H1 (cell line): ENCODE data around the gene LHFPL6. TPM values are rescaled to one million over a fixed set of nuclear protein-coding genes. Genes with fewer than 3 reads are reported as not detected.

ENCODE experiments used
- CTCF ChIA-PET: fragments of 300-600 bp; sonication (Branson Sonifier 250); formaldehyde crosslinking; loops from one replicate; lab custom pipeline; 2021; ENCODE audit not compliant: partially characterized antibody; lab: Charles Lee
- POLR2A ChIA-PET: fragments of 300-600 bp; sonication (Branson Sonifier 250); formaldehyde crosslinking; loops from one replicate; lab custom pipeline; 2021; ENCODE audit warnings: inconsistent platforms; ENCODE audit not compliant: partially characterized antibody; lab: Charles Lee
- DNase-seq, 2 experiments: peaks; one replicate each; pipeline versions ENCODE4 v3.0.0 to v3.0.0-alpha.2; 2010 to 2022; ENCODE audit warnings: low spot score in 2 of 2, low read depth in 1 of 2, mixed read lengths in 1 of 2
- FAIRE-seq: peaks from 2 replicates; lab custom pipeline; 2011; peaks lifted over from hg19 to GRCh38; lab: Jason Lieb, UNC
- H2AFZ ChIP-seq: 2 replicates; pipeline ENCODE4 v1.8.1; 2012; ENCODE audit warnings: low read length, inconsistent platforms
- H2AK5ac ChIP-seq: 2 replicates; pipeline ENCODE4 v1.6.1; 2013; ENCODE audit warnings: low read depth, low read length
- H2BK120ac ChIP-seq: replicated peaks from 2 replicates; pipeline ENCODE3; 2013; ENCODE audit warnings: low read depth, low read length, inconsistent platforms
- H2BK12ac ChIP-seq: 2 replicates; pipeline ENCODE4 v1.6.1; 2013; ENCODE audit warnings: low read depth, low read length
- H2BK15ac ChIP-seq: 2 replicates; pipeline ENCODE4 v1.6.1; 2013; ENCODE audit warnings: low read length
- H2BK20ac ChIP-seq: 2 replicates; pipeline ENCODE4 v1.6.1; 2013; ENCODE audit warnings: low read length
- H2BK5ac ChIP-seq: 2 replicates; pipeline ENCODE4 v1.6.1; 2013; ENCODE audit warnings: low read depth, low read length
- H3K14ac ChIP-seq: 2 replicates; pipeline ENCODE4 v1.6.1; 2013; ENCODE audit warnings: inconsistent platforms; ENCODE audit not compliant: insufficient read length
- H3K18ac ChIP-seq: 2 replicates; pipeline ENCODE4 v1.6.1; 2013; ENCODE audit warnings: low read length; ENCODE audit errors: extremely low read depth
- H3K23ac ChIP-seq: 2 replicates; pipeline ENCODE4 v1.6.1; 2013; ENCODE audit warnings: inconsistent platforms; ENCODE audit not compliant: insufficient read length
- H3K23me2 ChIP-seq: 2 replicates; pipeline ENCODE4 v1.6.1; 2013; ENCODE audit warnings: low read depth, low read length
- H3K27ac ChIP-seq: 2 replicates; pipeline ENCODE4 v1.6.1; 2011; ENCODE audit warnings: low read depth, low read length, inconsistent platforms
- H3K27me3 ChIP-seq, 4 experiments: replicated peaks in 1 of 4; 1 replicate in 1 of 4; 2 replicates in 3 of 4; pipeline versions ENCODE4 v1.6.1 to v1.8.1; 2011 to 2013; ENCODE audit warnings: low read length in 3 of 4, mild to moderate bottlenecking in 3 of 4, inconsistent platforms in 2 of 4, mixed read lengths in 2 of 4, moderate library complexity in 1 of 4; ENCODE audit not compliant: control insufficient read depth in 3 of 4, insufficient read depth in 3 of 4; ENCODE audit errors: extremely low read depth in 1 of 4
- H3K36me3 ChIP-seq, 4 experiments: 2 replicates each; pipeline versions ENCODE4 v1.6.1 to v1.8.1; 2011 to 2013; ENCODE audit warnings: mild to moderate bottlenecking in 4 of 4, low read length in 3 of 4, moderate library complexity in 2 of 4, control low read depth in 1 of 4, inconsistent platforms in 1 of 4; ENCODE audit not compliant: insufficient read depth in 4 of 4, control insufficient read depth in 2 of 4
- H3K4ac ChIP-seq: replicated peaks from 2 replicates; pipeline ENCODE3; 2013; ENCODE audit warnings: low read length, low read depth, mixed read lengths, inconsistent platforms; ENCODE audit not compliant: insufficient read length
- H3K4me1 ChIP-seq, 4 experiments: replicated peaks in 1 of 4; 1 replicate in 1 of 4; 2 replicates in 3 of 4; pipeline versions ENCODE4 v1.6.1 to v1.8.1; 2011 to 2013; ENCODE audit warnings: low read length in 3 of 4, inconsistent platforms in 2 of 4, mixed read lengths in 1 of 4; ENCODE audit not compliant: insufficient read depth in 4 of 4, control insufficient read depth in 3 of 4
- H3K4me2 ChIP-seq, 2 experiments: 2 replicates each; pipeline versions ENCODE4 v1.6.1 to v1.8.1; 2011 to 2013; ENCODE audit warnings: low read depth in 2 of 2, low read length in 2 of 2, control low read depth in 1 of 2, inconsistent platforms in 1 of 2, mild to moderate bottlenecking in 1 of 2; ENCODE audit not compliant: insufficient read depth in 1 of 2
- H3K4me3 ChIP-seq, 4 experiments: fragments of 200-600, 300-600 bp in 1 of 4; sonication (generic), shearing (Covaris generic), sonication (Bioruptor Twin) in 1 of 4; 2 replicates each; pipeline versions ENCODE4 v1.5.1 to v1.8.1; 2011 to 2016; ENCODE audit warnings: low read length in 4 of 4, low read depth in 3 of 4, control low read depth in 2 of 4, inconsistent platforms in 2 of 4, mild to moderate bottlenecking in 2 of 4, mixed read lengths in 1 of 4, moderate library complexity in 1 of 4; ENCODE audit not compliant: insufficient read depth in 2 of 4; ENCODE audit errors: extremely low read depth in 1 of 4
- H3K56ac ChIP-seq: replicated peaks from 2 replicates; pipeline ENCODE3; 2013; ENCODE audit warnings: low read depth, mild to moderate bottlenecking, mixed read lengths, low read length, inconsistent platforms; ENCODE audit not compliant: insufficient read length
- H3K79me1 ChIP-seq: 2 replicates; pipeline ENCODE4 v1.6.1; 2013; ENCODE audit warnings: low read depth, low read length, control low read depth
- H3K79me2 ChIP-seq, 2 experiments: 2 replicates each; pipeline versions ENCODE4 v1.6.1 to v1.8.1; 2012 to 2013; ENCODE audit warnings: low read length in 2 of 2, mild to moderate bottlenecking in 2 of 2, inconsistent platforms in 1 of 2; ENCODE audit not compliant: insufficient read depth in 2 of 2, control insufficient read depth in 1 of 2
- H3K9ac ChIP-seq, 4 experiments: replicated peaks in 1 of 4; 1 replicate in 1 of 4; 2 replicates in 3 of 4; pipeline versions ENCODE4 v1.6.1 to v1.8.1; 2011 to 2013; ENCODE audit warnings: low read depth in 3 of 4, low read length in 3 of 4, control low read depth in 2 of 4, mild to moderate bottlenecking in 2 of 4, moderate library complexity in 2 of 4, inconsistent platforms in 1 of 4; ENCODE audit errors: extremely low read depth in 1 of 4
- H3K9me3 ChIP-seq, 2 experiments: 2 replicates each; pipeline versions ENCODE4 v1.6.1 to v1.8.1; 2012 to 2013; ENCODE audit warnings: mild to moderate bottlenecking in 2 of 2, moderate library complexity in 2 of 2, control low read depth in 1 of 2, inconsistent platforms in 1 of 2, low read depth in 1 of 2, low read length in 1 of 2, mixed read lengths in 1 of 2; ENCODE audit not compliant: insufficient read depth in 2 of 2
- H4K20me1 ChIP-seq, 2 experiments: replicated peaks in 1 of 2; 2 replicates each; pipeline versions ENCODE3 to v1.8.1; 2011 to 2013; ENCODE audit warnings: inconsistent platforms in 2 of 2, low read length in 2 of 2, mild to moderate bottlenecking in 1 of 2; ENCODE audit not compliant: insufficient read depth in 2 of 2, control insufficient read depth in 1 of 2
- H4K5ac ChIP-seq: 2 replicates; pipeline ENCODE4 v1.6.1; 2013; ENCODE audit warnings: low read length, low read depth, mixed read lengths, inconsistent platforms; ENCODE audit not compliant: insufficient read length
- H4K8ac ChIP-seq: 2 replicates; pipeline ENCODE4 v1.8.0; 2013; ENCODE audit warnings: mild to moderate bottlenecking, moderate library complexity, low read length, inconsistent platforms; ENCODE audit not compliant: insufficient read depth; ENCODE audit errors: extremely low read depth
- H4K91ac ChIP-seq: replicated peaks from 2 replicates; pipeline ENCODE3; 2013; ENCODE audit warnings: low read length, mixed read lengths, inconsistent platforms; ENCODE audit not compliant: insufficient read length
- ATF3 ChIP-seq: IDR thresholded peaks from 2 replicates; pipeline ENCODE4 v1.6.1; 2011; ENCODE audit warnings: low read depth, mild to moderate bottlenecking, low read length; ENCODE audit not compliant: insufficient read depth
- CHD1 ChIP-seq: IDR thresholded peaks from 2 replicates; pipeline ENCODE4 v1.6.1; 2012; ENCODE audit warnings: low read depth, low read length, improper control_type of control experiment
- E2F6 ChIP-seq: IDR thresholded peaks from 2 replicates; pipeline ENCODE4 v1.6.1; 2012; ENCODE audit warnings: inconsistent platforms
- EP300 ChIP-seq, 2 experiments: IDR thresholded peaks; 1 replicate in 1 of 2; 2 replicates in 1 of 2; pipeline ENCODE4 v1.6.1; 2011 to 2012; ENCODE audit warnings: low read depth in 2 of 2, low read length in 2 of 2, mild to moderate bottlenecking in 2 of 2, borderline replicate concordance in 1 of 2, inconsistent platforms in 1 of 2, moderate library complexity in 1 of 2
- HDAC6 ChIP-seq: IDR thresholded peaks from one replicate; pipeline ENCODE4 v1.7.1; 2012; ENCODE audit warnings: low read depth, mild to moderate bottlenecking, inconsistent platforms, low read length, moderate library complexity
- MAX ChIP-seq: IDR thresholded peaks from 2 replicates; pipeline ENCODE4 v1.6.1; 2012; ENCODE audit warnings: inconsistent platforms
- TAF1 ChIP-seq: IDR thresholded peaks from 2 replicates; pipeline ENCODE4 v1.6.1; 2011; ENCODE audit warnings: mild to moderate bottlenecking, low read depth, low read length
- TEAD4 ChIP-seq: IDR thresholded peaks from 2 replicates; pipeline ENCODE4 v1.6.1; 2012; ENCODE audit warnings: low read depth, low read length, inconsistent platforms, mixed read lengths
- WGBS, 2 experiments: shearing (Covaris generic) in 1 of 2; methylation state at CpG; one replicate each; pipeline versions ENCODE4 v1.1.6 to v1.1.7; 2013 to 2015; ENCODE audit warnings: low lambda C conversion rate in 2 of 2, mixed read lengths in 2 of 2, inconsistent platforms in 1 of 2, low coverage in 1 of 2, missing lambda C conversion rate in 1 of 2; ENCODE audit not compliant: insufficient replicate concordance in 2 of 2, insufficient coverage in 1 of 2, insufficient read length in 1 of 2; ENCODE audit errors: extremely low coverage in 1 of 2, missing lambda C conversion rate in 1 of 2; 5-methylcytosine and 5-hydroxymethylcytosine counted together
- polyA plus RNA-seq, 7 experiments: library from polyadenylated mRNA; depleted of rRNA in 3 of 7; stranded (reverse) in 5 of 7; unstranded in 2 of 7; fragments of >200 nt in 5 of 7; fragments of 200-250 nt in 2 of 7; gene quantifications; 1 replicate in 5 of 7; 2 replicates in 1 of 7; 4 replicates in 1 of 7; pipeline versions ENCODE4 v1.2.1 to v1.2.3, GENCODE V29; 2011 to 2013; ENCODE audit warnings: missing spikeins in 2 of 7, mixed read lengths in 2 of 7
- total RNA-seq: library from RNA; stranded (reverse); fragmentation: NEBNext Ultra II Directional; extraction: Animal tissue kit (Norgen Biotek cat#: 25700); gene quantifications from 2 replicates; pipeline ENCODE4 v1.2.1, GENCODE V29; 2021

The LHFPL6 gene
- total and polyA plus RNA-seq, 2 of the 8 experiments (the other 6 are each of a cell fraction or from before 2014, with no cell fraction given): 7.6 to 17.0 TPM

- peak overlapping the region; percentile 23 for H3K4ac ChIP-seq
- no peak for FAIRE-seq
- H4K20me1 ChIP-seq: no peaks in the 10 kb centered on the region
- no peaks in the 10 kb centered on the region for H3K27me3 ChIP-seq
- no peaks in the 10 kb centered on the region for H3K36me3 ChIP-seq
- no peak overlapping the region for H3K27ac ChIP-seq
- no peaks in the 10 kb centered on the region; a peak in 1 of 4 replicates for H3K79me2 ChIP-seq
- no peak overlapping the region for H3K9ac ChIP-seq
- H3K23me2 ChIP-seq: no peaks in the 10 kb centered on the region
- no peak overlapping the region for H3K4me3 ChIP-seq
- H3K4me2 ChIP-seq: no peak overlapping the region
- no peak overlapping the region for H2AFZ ChIP-seq
- no peak overlapping the region for H2BK120ac ChIP-seq
- ChIA-PET POLR2A (no interaction called here), CTCF (interaction anchor here (0.6 kb wide), 1 partner anchor 402 kb away, joined by 3 read pairs; no protein-coding TSS in a partner anchor)
- H2BK20ac ChIP-seq: no peak overlapping the region
- no peak overlapping the region for H2BK15ac ChIP-seq
- H3K4me1 ChIP-seq: peaks cover 0 to 6% (median 0%) of the 10 kb centered on the region in 4 experiments; a peak in 2 of 7 replicates
- no peak overlapping the region for H2AK5ac ChIP-seq
- H3K14ac ChIP-seq: no peak overlapping the region
- no peak overlapping the region for H3K18ac ChIP-seq
- WGBS, 2 experiments: 82% methylated on average over 2 of the region's 2 CpGs; no CpG with 5 or more reads in 1 of the 2 experiments
- H4K5ac ChIP-seq: no peak overlapping the region
- H3K23ac ChIP-seq: no peak overlapping the region
- no peaks in the 10 kb centered on the region for H3K79me1 ChIP-seq
- H2BK12ac ChIP-seq: no peak overlapping the region
- no peak for DNase-seq
- no peak overlapping the region for H4K8ac ChIP-seq
- no peak overlapping the region for H2BK5ac ChIP-seq
- H3K56ac ChIP-seq: no peak overlapping the region
- no peak for TF ChIP-seq CHD1
- TF ChIP-seq TEAD4: no peak
- no peak for TF ChIP-seq E2F6
- TF ChIP-seq TAF1: no peak
- TF ChIP-seq MAX: no peak
- TF ChIP-seq HDAC6: no peak
- no peak for TF ChIP-seq ATF3
- TF ChIP-seq EP300 (IDR thresholded peaks at IDR 0.05; ENCODE audit: borderline replicate concordance in 1 of 2, low read depth in 2 of 2, low read length in 2 of 2): no peak
- H4K91ac ChIP-seq: no peak overlapping the region
- no peaks in the 10 kb centered on the region for H3K9me3 ChIP-seq
Measured at GRCh38 chr13:39474600-39474999, 128.4 kb downstream of the LHFPL6 start.
